Small intestine (tissue), 7 donors: ENCODE measurements around the gene PHKA1. TPM values are rescaled to one million over a fixed set of nuclear protein-coding genes. Genes with fewer than 3 reads are reported as not detected.

Source experiments
- DNase-seq, 2 donors: peaks; one replicate each; pipeline versions ENCODE4 v3.0.0 to v3.0.0-alpha.2; 2013
- FAIRE-seq: peaks from 2 replicates; lab custom pipeline; 2012; peaks lifted over from hg19 to GRCh38; lab: Jason Lieb, UNC
- H3K27ac ChIP-seq, 3 donors: one replicate each; pipeline ENCODE4 v1.5.1; 2013; ENCODE audit warnings: low read length in 2 of 3, mild to moderate bottlenecking in 2 of 3, control low read depth in 1 of 3, inconsistent platforms in 1 of 3, low read depth in 1 of 3, moderate library complexity in 1 of 3
- H3K27me3 ChIP-seq, 3 donors: one replicate each; pipeline ENCODE4 v1.6.1; 2013; ENCODE audit warnings: low read length in 3 of 3, inconsistent platforms in 1 of 3; ENCODE audit not compliant: control insufficient read depth in 3 of 3, insufficient read depth in 3 of 3
- H3K36me3 ChIP-seq, 3 donors: one replicate each; pipeline ENCODE4 v1.6.1; 2013; ENCODE audit warnings: low read length in 3 of 3, inconsistent platforms in 1 of 3, low read depth in 1 of 3, mild to moderate bottlenecking in 1 of 3, moderate library complexity in 1 of 3; ENCODE audit not compliant: control insufficient read depth in 3 of 3, insufficient read depth in 2 of 3
- H3K4me1 ChIP-seq, 3 donors: one replicate each; pipeline ENCODE4 v1.6.1; 2013; ENCODE audit warnings: low read length in 2 of 3, inconsistent platforms in 1 of 3, low read depth in 1 of 3, mild to moderate bottlenecking in 1 of 3, moderate library complexity in 1 of 3; ENCODE audit not compliant: control insufficient read depth in 3 of 3, insufficient read depth in 2 of 3
- H3K4me3 ChIP-seq, 3 donors: one replicate each; pipeline ENCODE4 v1.5.1; 2013; ENCODE audit warnings: low read length in 3 of 3, control low read depth in 1 of 3, inconsistent platforms in 1 of 3, low read depth in 1 of 3, mild to moderate bottlenecking in 1 of 3, moderate library complexity in 1 of 3
- H3K9me3 ChIP-seq, 2 donors: one replicate each; pipeline ENCODE4 v1.6.1; 2013; ENCODE audit warnings: low read depth in 1 of 2, low read length in 1 of 2; ENCODE audit not compliant: control insufficient read depth in 2 of 2, insufficient read depth in 1 of 2
- WGBS, 3 donors: extraction: QIAGEN DNeasy Blood & Tissue Kit; methylation state at CpG; one replicate each; pipeline ENCODE4 v1.1.7; 2013; 5-methylcytosine and 5-hydroxymethylcytosine counted together
- polyA plus RNA-seq, 4 donors: library from polyadenylated mRNA; stranded (reverse) in 3 of 4; unstranded in 1 of 4; fragments of 200-250 nt in 3 of 4; fragments of 120-200 nt in 1 of 4; gene quantifications; one replicate each; pipeline versions ENCODE4 v1.2.1 to v1.2.3, GENCODE V29; 2013
- donor health status: healthy with polysubstance abuse.
- donor health status: control.
- donor health status: control.
- donor health status: Bipolar disorder and iron deficiency.
- donor health status: healthy.

PHKA1 gene
- polyA plus RNA-seq, 4 donors: 0.21 to 1.4 (median 0.25) TPM

GRCh38 chrX:72659723-72660122 is 54.4 kb downstream of the PHKA1 start:
- no peaks in the 10 kb centered on the region for H3K36me3 ChIP-seq
- no peaks in the 10 kb centered on the region for H3K9me3 ChIP-seq
- no peaks in the 10 kb centered on the region for H3K27me3 ChIP-seq
- no peak for FAIRE-seq
- H3K4me1 ChIP-seq: no peaks in the 10 kb centered on the region
- H3K4me3 ChIP-seq: no peak overlapping the region
- no peak overlapping the region for H3K27ac ChIP-seq
- no peak for DNase-seq

- no peak overlapping the region for H3K27ac ChIP-seq
- no peaks in the 10 kb centered on the region for H3K9me3 ChIP-seq
- FAIRE-seq (no peak), DNase-seq (no peak)
- no peaks in the 10 kb centered on the region for H3K27me3 ChIP-seq
- no peaks in the 10 kb centered on the region for H3K4me1 ChIP-seq
- H3K36me3 ChIP-seq: no peaks in the 10 kb centered on the region
- no peak overlapping the region for H3K4me3 ChIP-seq
- 53 to 77% (median 71%) methylated on average over 1 of the region's 1 CpG for WGBS, 3 donors
Observed at GRCh38 chrX:72652082-72652481, 62.0 kb downstream of the PHKA1 start.

- DNase-seq: no peak
Observed at GRCh38 chrX:72644946-72645345, 69.2 kb downstream of the PHKA1 start.

GRCh38 chrX:72641611-72642010 is 72.5 kb downstream of the PHKA1 start:
- H3K9me3 ChIP-seq: no peaks in the 10 kb centered on the region
- H3K36me3 ChIP-seq: no peaks in the 10 kb centered on the region
- H3K27ac ChIP-seq: no peak overlapping the region
- no peaks in the 10 kb centered on the region for H3K4me1 ChIP-seq
- FAIRE-seq (no peak), DNase-seq (no peak)
- H3K27me3 ChIP-seq: no peaks in the 10 kb centered on the region
- WGBS, 3 donors: 74 to 88% (median 87%) methylated on average over 4 of the region's 4 CpGs
- H3K4me3 ChIP-seq: no peak overlapping the region

More at GRCh38 chrX:72644946-72645345, 69.2 kb downstream of the PHKA1 start:
- Histone ChIP-seq H3K27ac (no peak overlapping the region), H3K4me3 (no peak overlapping the region), H3K36me3 (no peaks in the 10 kb centered on the region), H3K9me3 (no peaks in the 10 kb centered on the region), H3K27me3 (no peaks in the 10 kb centered on the region), H3K4me1 (no peaks in the 10 kb centered on the region)
- 71 to 85% (median 85%) methylated on average over 2 of the region's 2 CpGs for WGBS, 3 donors
- no peak for FAIRE-seq

DNA sequence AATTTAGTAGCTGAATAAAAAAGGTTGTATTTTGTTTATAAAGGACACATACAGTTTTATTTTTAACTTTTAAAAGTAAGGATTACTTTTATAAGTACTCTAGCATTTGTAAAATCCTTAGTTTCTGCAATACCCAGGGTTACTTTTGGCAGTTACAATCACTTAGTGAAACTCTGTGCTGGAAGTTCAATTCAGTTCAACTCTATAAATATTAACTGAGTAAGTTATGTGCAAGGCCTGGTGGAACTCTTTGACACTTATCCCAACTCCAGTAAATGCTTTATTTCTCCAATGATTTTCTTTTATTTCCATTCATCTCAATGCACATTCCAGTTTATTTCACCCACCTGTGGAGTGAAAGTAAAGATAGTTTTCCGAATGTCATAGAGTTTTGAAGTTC is 78.2 kb downstream of the PHKA1 start:
- FAIRE-seq: no peak
- 75 to 94% (median 90%) methylated on average over 1 of the region's 1 CpG for WGBS, 3 donors

DNA sequence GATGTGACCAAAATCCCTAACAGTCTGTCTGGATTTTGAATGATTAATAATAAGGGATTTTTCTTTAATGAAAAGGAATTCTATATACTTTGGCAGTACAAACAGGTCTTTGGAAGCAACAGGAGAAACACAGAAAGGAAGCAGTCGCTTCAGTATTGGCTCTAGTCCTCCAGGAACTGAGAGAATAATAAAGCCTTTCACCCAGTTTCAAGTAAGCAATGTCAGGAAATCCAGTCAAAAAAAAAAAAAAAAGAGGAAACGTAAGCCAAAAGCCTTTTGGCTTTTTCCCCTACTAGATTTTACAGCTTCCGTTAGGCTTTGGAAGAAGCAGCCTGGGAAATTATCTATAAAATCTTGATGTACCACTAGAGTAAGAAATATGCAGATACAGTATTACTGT is 79.8 kb downstream of the PHKA1 start:
- Histone ChIP-seq H3K9me3 (no peaks in the 10 kb centered on the region), H3K4me3 (no peak overlapping the region), H3K4me1 (no peaks in the 10 kb centered on the region), H3K27ac (no peak overlapping the region), H3K27me3 (no peaks in the 10 kb centered on the region), H3K36me3 (no peaks in the 10 kb centered on the region)
- FAIRE-seq: no peak
- DNase-seq: no peak
- WGBS, 3 donors: 56 to 75% (median 63%) methylated on average over 3 of the region's 3 CpGs

More for the DNA sequence above, 78.2 kb downstream of the PHKA1 start:
- no peaks in the 10 kb centered on the region for H3K9me3 ChIP-seq
- no peak overlapping the region for H3K27ac ChIP-seq
- DNase-seq: no peak
- H3K27me3 ChIP-seq: no peaks in the 10 kb centered on the region
- no peaks in the 10 kb centered on the region for H3K4me1 ChIP-seq
- H3K4me3 ChIP-seq: no peak overlapping the region
- no peaks in the 10 kb centered on the region for H3K36me3 ChIP-seq

DNA sequence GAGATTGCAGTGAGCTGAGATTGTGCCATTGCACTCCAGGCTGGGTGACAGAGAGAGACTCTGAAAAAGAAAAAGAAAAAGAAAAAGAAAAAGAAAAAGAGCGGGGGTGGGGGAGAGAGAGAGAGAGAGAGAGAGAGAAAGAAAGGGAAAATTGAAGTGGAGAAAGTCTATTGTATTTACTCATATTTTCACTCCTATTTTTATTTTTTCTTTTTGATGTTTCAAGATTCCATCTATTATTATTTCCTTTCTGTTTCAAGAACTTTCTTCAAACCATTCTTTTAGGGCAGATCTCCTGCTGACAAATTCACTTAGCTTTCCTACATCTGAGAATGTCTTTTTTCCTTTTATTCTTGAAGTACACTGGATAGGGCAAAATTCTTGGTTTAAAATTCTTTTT is 83.9 kb downstream of the PHKA1 start:
- no peak overlapping the region for H3K27ac ChIP-seq
- no peak overlapping the region for H3K4me3 ChIP-seq
- DNase-seq: no peak
- no peaks in the 10 kb centered on the region for H3K27me3 ChIP-seq
- 86 to 90% (median 90%) methylated on average over 1 of the region's 1 CpG for WGBS, 3 donors
- no peaks in the 10 kb centered on the region for H3K9me3 ChIP-seq
- no peak for FAIRE-seq
- no peaks in the 10 kb centered on the region for H3K4me1 ChIP-seq
- H3K36me3 ChIP-seq: no peaks in the 10 kb centered on the region

GRCh38 chrX:72624194-72624593 is 89.9 kb downstream of the PHKA1 start:
- no peaks in the 10 kb centered on the region for H3K4me1 ChIP-seq
- FAIRE-seq (no peak), DNase-seq (no peak)
- H3K4me3 ChIP-seq: no peak overlapping the region
- H3K27ac ChIP-seq: no peak overlapping the region
- H3K27me3 ChIP-seq: no peaks in the 10 kb centered on the region
- no peaks in the 10 kb centered on the region for H3K36me3 ChIP-seq
- no peaks in the 10 kb centered on the region for H3K9me3 ChIP-seq

- FAIRE-seq: no peak
- H3K27ac ChIP-seq: no peak overlapping the region
Observed at GRCh38 chrX:72621625-72622485, 92.3 kb downstream of the PHKA1 start.

More at GRCh38 chrX:72621625-72622485, 92.3 kb downstream of the PHKA1 start:
- Histone ChIP-seq H3K36me3 (no peaks in the 10 kb centered on the region), H3K9me3 (no peaks in the 10 kb centered on the region), H3K27me3 (no peaks in the 10 kb centered on the region), H3K4me1 (no peaks in the 10 kb centered on the region), H3K4me3 (no peak overlapping the region)
- WGBS, 3 donors: 57 to 82% (median 64%) methylated on average over 4 of the region's 4 CpGs
- no peak for DNase-seq
